ENCODE measurements around the gene ACOD1. TPM values are rescaled to one million over a fixed set of nuclear protein-coding genes. Genes with fewer than 3 reads are reported as not detected.
A peak's percentile ranks its signal among the peaks of the same experiment; 100 is the strongest.

ACOD1 gene
- total and polyA plus RNA-seq, 2 of the 13 experiments (the other 11 are each of a cell fraction or from before 2014, with no cell fraction given), result not detected

GRCh38 chr13:76991796-76992547 is 43.7 kb downstream of the ACOD1 start, which contains the start of gene CLN5 (continued):
- TF ChIP-seq SIN3A (IDR thresholded peaks at IDR 0.05; ENCODE audit: borderline replicate concordance, low read depth, low read length) (peak; percentile 92; the same call in 1 of the 2 replicates), MEIS2 (CRISPR knock-in tag; IDR thresholded peaks at IDR 0.05) (peak; percentile 87), PCBP2 (optimal IDR thresholded peaks at IDR 0.05; ENCODE audit: low read depth, low read length, poor library complexity, severe bottlenecking) (no peak), FOXJ3 (CRISPR knock-in tag; IDR thresholded peaks at IDR 0.05; ENCODE audit: borderline replicate concordance) (no peak), ZNF430 (CRISPR knock-in tag; IDR thresholded peaks at IDR 0.05) (peak; percentile 76; the same call in 1 of the 2 replicates), ZNF3 (CRISPR knock-in tag; IDR thresholded peaks at IDR 0.05) (no peak), JUNB (CRISPR knock-in tag; IDR thresholded peaks at IDR 0.05; ENCODE audit: borderline replicate concordance) (no peak), POGZ (CRISPR knock-in tag; IDR thresholded peaks at IDR 0.05) (peak; percentile 90), DDIT3 (CRISPR knock-in tag; IDR thresholded peaks at IDR 0.05) (no peak), NFKB2 (CRISPR knock-in tag; IDR thresholded peaks at IDR 0.05; ENCODE audit: borderline replicate concordance) (peak; percentile 94; the same call in 1 of the 2 replicates), MEIS1 (CRISPR knock-in tag; IDR thresholded peaks at IDR 0.05; ENCODE audit: borderline replicate concordance) (peak; percentile 83; the same call in 1 of the 2 replicates), ZSCAN5A (CRISPR knock-in tag; IDR thresholded peaks at IDR 0.05; ENCODE audit: borderline replicate concordance) (peak; percentile 86), ISX (CRISPR knock-in tag; conservative IDR thresholded peaks at IDR 0.05) (peak; percentile 88; the same call in 1 of the 2 replicates), DMTF1 (CRISPR knock-in tag; IDR thresholded peaks at IDR 0.05) (peak; percentile 29; the same call in 1 of the 2 replicates), CCAR2 (optimal IDR thresholded peaks at IDR 0.05; ENCODE audit: low read depth, low read length) (no peak), SOX5 (CRISPR knock-in tag; IDR thresholded peaks at IDR 0.05; ENCODE audit: borderline replicate concordance) (no peak; the same call in 1 of the 2 replicates), ZNF619 (CRISPR knock-in tag; IDR thresholded peaks at IDR 0.05) (no peak), ZSCAN29 (CRISPR knock-in tag; conservative IDR thresholded peaks at IDR 0.05) (no peak), ZNF329 (CRISPR knock-in tag; IDR thresholded peaks at IDR 0.05; ENCODE audit: low read depth) (0 out of 2 replicates have a peak, but pooled peaks have one; percentile 12), XRCC5 (optimal IDR thresholded peaks at IDR 0.05; ENCODE audit: low read length) (peak; percentile 36), ZNF34 (CRISPR knock-in tag; IDR thresholded peaks at IDR 0.05; ENCODE audit: borderline replicate concordance) (no peak; the same call in 1 of the 2 replicates), ZBTB20 (CRISPR knock-in tag; IDR thresholded peaks at IDR 0.05; ENCODE audit: borderline replicate concordance, low read depth) (no peak), PAF1 (CRISPR knock-in tag; IDR thresholded peaks at IDR 0.05) (no peak), SNAPC5 (CRISPR knock-in tag; IDR thresholded peaks at IDR 0.05; ENCODE audit: borderline replicate concordance) (peak; percentile 43; the same call in 1 of the 2 replicates), ZNF605 (CRISPR knock-in tag; IDR thresholded peaks at IDR 0.05) (peak; percentile 76), ZNF703 (CRISPR knock-in tag; IDR thresholded peaks at IDR 0.05; ENCODE audit: borderline replicate concordance) (no peak; the same call in 1 of the 2 replicates), ZSCAN20 (CRISPR knock-in tag; IDR thresholded peaks at IDR 0.05; ENCODE audit: borderline replicate concordance) (no peak)
